ENCODE data around the gene MRPL20.
"Not testable (repeated sequence)": the region's sequence is repeated elsewhere in the genome, so short reads cannot be mapped to it uniquely, and the experiment has no call there.

The MRPL20 gene

DNA sequence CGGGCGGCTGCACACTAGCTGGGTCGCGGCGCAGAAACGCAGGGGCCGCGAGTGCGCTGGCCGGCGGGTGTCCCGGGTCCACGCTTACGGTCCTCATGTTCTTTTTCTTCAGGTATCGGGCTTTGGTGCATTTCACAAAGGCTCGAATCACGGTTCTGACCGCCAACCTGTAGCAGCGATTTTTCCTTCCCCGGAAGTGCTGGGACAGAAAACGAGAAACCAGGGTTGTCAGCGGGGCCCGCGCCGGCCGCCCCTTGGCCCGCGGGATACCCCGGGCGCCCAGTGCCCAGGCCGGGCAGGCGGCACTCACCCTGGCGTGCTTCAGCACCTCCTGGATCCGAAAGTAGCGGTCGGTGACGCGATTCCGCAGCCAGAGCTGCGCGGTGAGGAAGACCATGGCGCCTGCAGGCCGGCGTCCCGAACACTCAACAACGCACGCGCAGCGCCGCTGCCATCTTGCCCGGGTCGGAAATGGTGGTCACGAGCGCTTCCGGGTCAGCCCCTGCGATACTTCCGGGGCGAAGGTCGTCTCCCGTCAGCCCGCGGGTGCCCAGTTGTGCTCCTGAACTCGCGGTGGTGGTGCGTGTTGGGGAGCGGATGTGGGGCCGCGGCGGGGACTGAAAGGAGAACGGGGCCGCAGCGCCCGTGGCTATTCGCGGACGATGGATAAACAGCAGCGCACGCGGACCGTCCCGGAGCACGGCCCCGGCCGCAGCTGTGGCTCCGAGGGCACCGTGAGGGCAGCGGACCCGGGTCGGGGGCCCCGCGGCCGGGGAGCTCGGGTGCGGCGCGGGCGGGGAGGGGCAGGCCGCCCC, at the start of gene MRPL20:
Gene MRPL20 (minus strand): TSS at position 473 of the 815 bp plus-strand sequence. CDS start 76 bp downstream, at position 397.
- TF ChIP-seq, protein P1, sequence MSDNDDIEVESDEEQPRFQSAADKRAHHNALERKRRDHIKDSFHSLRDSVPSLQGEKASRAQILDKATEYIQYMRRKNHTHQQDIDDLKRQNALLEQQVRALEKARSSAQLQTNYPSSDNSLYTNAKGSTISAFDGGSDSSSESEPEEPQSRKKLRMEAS (IDR thresholded peaks at IDR 0.05; ENCODE audit: low read depth, low read length): peak; percentile 88
- TF ChIP-seq POLR2A (IDR thresholded peaks at IDR 0.05; ENCODE audit: extremely low read depth, insufficient read length) (peak; percentile 94), MYC (IDR thresholded peaks at IDR 0.05; ENCODE audit: low read depth, low read length) (peak; percentile 96)
- TF ChIP-seq, protein P2, sequence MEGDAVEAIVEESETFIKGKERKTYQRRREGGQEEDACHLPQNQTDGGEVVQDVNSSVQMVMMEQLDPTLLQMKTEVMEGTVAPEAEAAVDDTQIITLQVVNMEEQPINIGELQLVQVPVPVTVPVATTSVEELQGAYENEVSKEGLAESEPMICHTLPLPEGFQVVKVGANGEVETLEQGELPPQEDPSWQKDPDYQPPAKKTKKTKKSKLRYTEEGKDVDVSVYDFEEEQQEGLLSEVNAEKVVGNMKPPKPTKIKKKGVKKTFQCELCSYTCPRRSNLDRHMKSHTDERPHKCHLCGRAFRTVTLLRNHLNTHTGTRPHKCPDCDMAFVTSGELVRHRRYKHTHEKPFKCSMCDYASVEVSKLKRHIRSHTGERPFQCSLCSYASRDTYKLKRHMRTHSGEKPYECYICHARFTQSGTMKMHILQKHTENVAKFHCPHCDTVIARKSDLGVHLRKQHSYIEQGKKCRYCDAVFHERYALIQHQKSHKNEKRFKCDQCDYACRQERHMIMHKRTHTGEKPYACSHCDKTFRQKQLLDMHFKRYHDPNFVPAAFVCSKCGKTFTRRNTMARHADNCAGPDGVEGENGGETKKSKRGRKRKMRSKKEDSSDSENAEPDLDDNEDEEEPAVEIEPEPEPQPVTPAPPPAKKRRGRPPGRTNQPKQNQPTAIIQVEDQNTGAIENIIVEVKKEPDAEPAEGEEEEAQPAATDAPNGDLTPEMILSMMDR (IDR thresholded peaks at IDR 0.05; ENCODE audit: low read depth, low read length): no peak
- peak within 1 kb of the TSS; percentile 91 for H3K4me3 ChIP-seq (ENCODE audit: low read depth, low read length)
- peak; percentile 95 for DNase-seq (ENCODE audit: low read depth)

DNA sequence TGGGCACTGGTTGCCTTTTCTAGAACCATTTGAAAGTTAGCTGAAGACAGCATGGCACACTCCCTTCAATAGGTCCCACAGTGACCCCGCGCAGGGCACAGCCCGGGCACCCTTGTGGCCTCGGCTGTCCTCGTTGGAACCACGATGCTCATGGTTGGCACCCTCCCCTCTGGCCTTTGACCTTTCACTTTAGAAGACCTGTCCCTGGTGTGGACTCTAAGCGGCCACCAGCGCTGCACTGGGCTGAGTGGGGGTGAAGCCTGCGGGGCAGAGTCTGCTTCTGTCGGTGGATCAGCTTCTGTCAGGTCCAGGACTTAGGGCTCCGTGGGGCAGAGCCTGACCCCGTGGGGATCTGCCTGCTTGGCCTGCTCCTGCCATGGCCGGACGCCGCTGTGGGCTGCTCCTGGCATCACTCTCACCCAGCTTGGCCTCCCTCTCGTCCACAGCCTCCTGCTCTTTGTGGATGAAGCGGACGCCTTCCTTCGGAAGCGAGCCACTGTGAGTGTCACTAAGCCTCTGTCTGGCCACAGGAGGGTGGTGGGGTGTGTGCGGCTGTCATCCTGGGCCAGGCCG, 49.7 kb upstream of the MRPL20 start:
- not testable (repeated sequence) for H3K4me3 ChIP-seq (ENCODE audit: low read depth, low read length); DNase-seq (ENCODE audit: low read depth)

GRCh38 chr1:1455934-1456333, 48.8 kb upstream of the MRPL20 start:
- DNase-seq (ENCODE audit: low read depth); H3K4me3 ChIP-seq (ENCODE audit: low read depth, low read length): not testable (repeated sequence)

GRCh38 chr1:1455366-1455884, 48.3 kb upstream of the MRPL20 start:
- DNase-seq (ENCODE audit: low read depth): no peak
- TF ChIP-seq, protein P1 (IDR thresholded peaks at IDR 0.05; ENCODE audit: low read depth, low read length): no peak
- TF ChIP-seq MYC (IDR thresholded peaks at IDR 0.05; ENCODE audit: low read depth, low read length): no peak
- no peak for TF ChIP-seq POLR2A (IDR thresholded peaks at IDR 0.05; ENCODE audit: extremely low read depth, insufficient read length)
- TF ChIP-seq, protein P2 (IDR thresholded peaks at IDR 0.05; ENCODE audit: low read depth, low read length): no peak
- H3K4me3 ChIP-seq (ENCODE audit: low read depth, low read length): no peak overlapping the region

GRCh38 chr1:1454286-1455056, 47.4 kb upstream of the MRPL20 start:
- DNase-seq (ENCODE audit: low read depth); H3K4me3 ChIP-seq (ENCODE audit: low read depth, low read length): not testable (repeated sequence)

DNA sequence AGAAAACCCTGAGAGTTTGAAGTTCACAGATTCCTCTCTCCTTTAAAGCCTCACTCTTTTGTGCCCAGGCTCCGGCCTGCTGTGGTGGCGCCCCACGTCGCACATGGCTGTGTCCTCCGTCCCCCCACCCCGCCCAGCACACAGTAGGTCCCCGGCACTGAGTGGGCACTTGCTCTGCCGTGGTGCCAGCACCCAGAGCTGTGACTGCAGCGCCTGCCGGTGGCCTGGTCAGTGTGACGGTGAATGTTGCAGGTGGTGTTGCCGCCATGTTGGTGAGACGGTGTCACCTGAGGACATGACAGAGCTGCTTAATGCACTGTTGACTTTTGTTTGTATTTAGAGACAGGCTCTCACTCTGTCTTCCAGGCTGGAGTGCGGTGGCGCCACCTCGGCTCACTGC, 45.8 kb upstream of the MRPL20 start:
- H3K4me3 ChIP-seq (ENCODE audit: low read depth, low read length): no peak overlapping the region
- TF ChIP-seq, protein P2 (IDR thresholded peaks at IDR 0.05; ENCODE audit: low read depth, low read length): no peak
- TF ChIP-seq MYC (IDR thresholded peaks at IDR 0.05; ENCODE audit: low read depth, low read length) (no peak), POLR2A (IDR thresholded peaks at IDR 0.05; ENCODE audit: extremely low read depth, insufficient read length) (no peak)
- TF ChIP-seq, protein P1 (IDR thresholded peaks at IDR 0.05; ENCODE audit: low read depth, low read length): no peak
- DNase-seq (ENCODE audit: low read depth): no peak

- not testable (repeated sequence) for H3K4me3 ChIP-seq (ENCODE audit: low read depth, low read length); DNase-seq (ENCODE audit: low read depth)
Observed at GRCh38 chr1:1452365-1452739, 45.3 kb upstream of the MRPL20 start.
